ENCODE measurements around the gene NPDC1.

The NPDC1 gene

DNA sequence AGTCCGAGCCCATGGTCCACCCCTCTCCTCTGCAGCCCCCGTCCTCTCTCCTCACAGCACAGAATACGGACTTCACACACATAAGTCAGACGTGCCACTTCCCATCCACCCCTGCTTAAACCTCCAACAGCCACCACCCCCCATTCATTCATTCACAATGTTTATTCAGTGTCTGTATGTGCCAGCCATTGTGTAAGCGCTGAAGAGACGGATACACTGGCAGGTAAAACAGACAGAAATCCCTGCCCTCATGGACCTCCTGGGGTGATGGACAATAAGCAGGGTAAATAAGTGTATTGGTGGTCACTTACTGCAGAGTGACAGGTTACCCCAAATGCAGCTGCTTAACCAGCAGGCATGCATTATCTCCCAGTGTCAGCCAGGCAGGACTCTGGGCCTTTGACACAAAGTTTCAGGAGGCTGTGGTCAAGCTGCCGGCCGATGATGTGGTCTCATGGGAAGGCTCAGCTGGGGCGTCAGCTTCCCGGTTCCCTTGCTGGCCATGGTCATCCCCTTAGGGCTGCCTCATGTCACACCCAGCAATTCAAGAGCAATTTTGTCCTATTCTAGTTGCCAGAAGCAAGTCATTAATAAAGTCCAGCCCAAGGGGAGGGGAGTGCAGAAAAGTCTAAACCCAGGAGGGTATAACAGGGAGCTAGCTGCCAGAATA lies 55.6 kb downstream of the NPDC1 start:
- no peak for DNase-seq
